Gastrocnemius medialis (tissue), 4 donors: ENCODE data around the gene FHOD3. TPM values are rescaled to one million over a fixed set of nuclear protein-coding genes. Genes with fewer than 3 reads are reported as not detected.

Source experiments
- ATAC-seq, 2 donors: fragments of 150-250 bp; one replicate each; pipeline ENCODE4 v1.9.1; 2016
- DNase-seq, 2 donors: peaks; one replicate each; pipeline ENCODE4 v3.0.0-alpha.2; 2019
- H3K27ac ChIP-seq, 4 donors: fragments of 200-600 bp; sonication (generic); 1 replicate in 1 of 4; 2 replicates in 3 of 4; pipeline ENCODE4 v1.5.1; 2016 to 2018; ENCODE audit warnings: mild to moderate bottlenecking in 2 of 4, moderate library complexity in 1 of 4
- H3K27me3 ChIP-seq, 3 donors: fragments of 200-600 bp; sonication (generic) in 2 of 3; 1 replicate in 1 of 3; 2 replicates in 2 of 3; pipeline versions ENCODE4 v1.5.1 to v1.6.0; 2016 to 2019; ENCODE audit warnings: mild to moderate bottlenecking in 1 of 3, moderate library complexity in 1 of 3
- H3K36me3 ChIP-seq, 2 donors: fragments of 200-600 bp; sonication (generic) in 1 of 2; one replicate each; pipeline ENCODE4 v1.5.1; 2017 to 2018
- H3K4me1 ChIP-seq, 2 donors: fragments of 200-600 bp; sonication (generic) in 1 of 2; one replicate each; pipeline ENCODE4 v1.5.1; 2016 to 2017; ENCODE audit warnings: mild to moderate bottlenecking in 2 of 2
- H3K4me3 ChIP-seq, 4 donors: fragments of 200-600 bp; sonication (generic) in 3 of 4; 1 replicate in 1 of 4; 2 replicates in 3 of 4; pipeline ENCODE4 v1.5.1; 2016 to 2019; ENCODE audit warnings: mild to moderate bottlenecking in 2 of 4
- H3K9me3 ChIP-seq, 3 donors: fragments of 200-600 bp; sonication (generic) in 2 of 3; 1 replicate in 1 of 3; 2 replicates in 2 of 3; pipeline ENCODE4 v1.5.1; 2016 to 2019
- CTCF ChIP-seq, 5 experiments: fragments of 450-650 bp in 3 of 5; fragments of 200-600 bp in 2 of 5; sonication (generic) in 2 of 5; IDR thresholded peaks in 4 of 5; conservative IDR thresholded peaks in 1 of 5; 1 replicate in 4 of 5; 2 replicates in 1 of 5; pipeline ENCODE4 v1.5.1; 2016 to 2019; ENCODE audit warnings: antibody characterized with exemption in 5 of 5, mild to moderate bottlenecking in 3 of 5, moderate library complexity in 3 of 5
- POLR2A ChIP-seq, 2 donors: fragments of 450-650 bp; IDR thresholded peaks; one replicate each; pipeline ENCODE4 v1.6.1; 2017; ENCODE audit warnings: antibody characterized with exemption in 2 of 2, mild to moderate bottlenecking in 2 of 2, moderate library complexity in 2 of 2
- in situ Hi-C, 4 donors: fragments of 200-750 bp; cut with MboI; loops; one replicate each; pipeline versions ENCODE4 v1.15.0 to v1.8.0; 2017; ENCODE audit warnings: low sequenced_read_pairs in 4 of 4
- intact Hi-C: fragments of 100-400 bp; cut with DNase I; formaldehyde crosslinking; loops from one replicate; pipeline ENCODE4 v1.15.1; 2023; ENCODE audit warnings: low total_unique reads
- total RNA-seq, 4 donors: library from RNA; depleted of rRNA; stranded (reverse); fragments of >200 nt; gene quantifications; one replicate each; pipeline versions ENCODE4 v1.1.0 to v1.2.3, GENCODE V29; 2016

The FHOD3 gene
- total RNA-seq, 4 donors from 2014 or later, result 10.0 to 32.5 (median 17.0) TPM

GRCh38 chr18:36335476-36336279, 38.2 kb downstream of the FHOD3 start:
- H3K4me1 ChIP-seq, result peaks cover 0 to 13% of the 10 kb centered on the region in 2 donors

GRCh38 chr18:36337679-36338402, 40.3 kb downstream of the FHOD3 start:
- Histone ChIP-seq H3K4me3 (no peak overlapping the region), H3K27me3 (no peaks in the 10 kb centered on the region), H3K36me3 (no peaks in the 10 kb centered on the region), H3K4me1 (peaks cover 0 to 10% of the 10 kb centered on the region in 2 donors), H3K27ac (no peak overlapping the region), H3K9me3 (no peaks in the 10 kb centered on the region)
- TF ChIP-seq POLR2A (IDR thresholded peaks at IDR 0.05) (no peak), CTCF (IDR thresholded peaks at IDR 0.05 in 4 of 5, conservative IDR thresholded peaks at IDR 0.05 in 1 of 5) (no peak)
- in situ Hi-C loops, result no loop called here
- ATAC-seq, result peak in 1 of 2 donors; percentile 21
- intact Hi-C loops, result no loop called here
- DNase-seq, result no peak

More at GRCh38 chr18:36335476-36336279, 38.2 kb downstream of the FHOD3 start:
- no peak for TF ChIP-seq CTCF (IDR thresholded peaks at IDR 0.05 in 4 of 5, conservative IDR thresholded peaks at IDR 0.05 in 1 of 5)
- no peak for TF ChIP-seq POLR2A (IDR thresholded peaks at IDR 0.05)
- no peak for ATAC-seq
- no peaks in the 10 kb centered on the region for H3K9me3 ChIP-seq
- DNase-seq, result no peak
- H3K4me3 ChIP-seq, result no peak overlapping the region
- in situ Hi-C loops (no loop called here), intact Hi-C loops (no loop called here)
- no peaks in the 10 kb centered on the region for H3K36me3 ChIP-seq
- H3K27ac ChIP-seq, result no peak overlapping the region
- H3K27me3 ChIP-seq, result no peaks in the 10 kb centered on the region

- no peak overlapping the region for H3K27ac ChIP-seq
- H3K36me3 ChIP-seq, result no peaks in the 10 kb centered on the region
- intact Hi-C loops (no loop called here), in situ Hi-C loops (no loop called here)
- no peaks in the 10 kb centered on the region for H3K9me3 ChIP-seq
- peaks cover 0 to 10% of the 10 kb centered on the region in 2 donors for H3K4me1 ChIP-seq
- DNase-seq (no peak), ATAC-seq (peak; percentile 33 to 50)
- TF ChIP-seq POLR2A (IDR thresholded peaks at IDR 0.05) (no peak), CTCF (IDR thresholded peaks at IDR 0.05 in 4 of 5, conservative IDR thresholded peaks at IDR 0.05 in 1 of 5) (no peak)
- no peak overlapping the region for H3K4me3 ChIP-seq
- H3K27me3 ChIP-seq, result no peaks in the 10 kb centered on the region
Measured at GRCh38 chr18:36338403-36338933, 41.0 kb downstream of the FHOD3 start.

GRCh38 chr18:36340246-36340645, 42.7 kb downstream of the FHOD3 start:
- H3K27me3 ChIP-seq, result no peaks in the 10 kb centered on the region
- H3K36me3 ChIP-seq, result no peaks in the 10 kb centered on the region
- H3K4me1 ChIP-seq, result peaks cover 0 to 10% of the 10 kb centered on the region in 2 donors
- no peak overlapping the region for H3K27ac ChIP-seq
- no peak for TF ChIP-seq CTCF (IDR thresholded peaks at IDR 0.05 in 4 of 5, conservative IDR thresholded peaks at IDR 0.05 in 1 of 5)
- no peak for TF ChIP-seq POLR2A (IDR thresholded peaks at IDR 0.05)
- ATAC-seq, result no peak
- no peak for DNase-seq
- intact Hi-C loops (no loop called here), in situ Hi-C loops (no loop called here)
- no peaks in the 10 kb centered on the region for H3K9me3 ChIP-seq
- no peak overlapping the region for H3K4me3 ChIP-seq
